Keratinocyte (primary cell): ENCODE measurements around the gene KLHL20. TPM values are rescaled to one million over a fixed set of nuclear protein-coding genes. Genes with fewer than 3 reads are reported as not detected.
"Not testable (repeated sequence)": the region's sequence is repeated elsewhere in the genome, so short reads cannot be mapped to it uniquely, and the experiment has no call there.

ENCODE experiments used
- DNase-seq: peaks from one replicate; pipeline ENCODE4 v3.0.0-alpha.2; 2011; ENCODE audit warnings: low read depth, missing footprints, low spot score
- FAIRE-seq: peaks from 2 replicates; lab custom pipeline; 2011; peaks lifted over from hg19 to GRCh38; lab: Jason Lieb, UNC
- H2AFZ ChIP-seq: 2 replicates; pipeline ENCODE4 v1.6.0; 2012; ENCODE audit warnings: low read length, control low read depth, inconsistent platforms; ENCODE audit not compliant: control insufficient read depth
- H3K27ac ChIP-seq: 2 replicates; pipeline ENCODE4 v1.5.1; 2011; ENCODE audit warnings: low read length; ENCODE audit not compliant: control insufficient read depth, insufficient read depth
- H3K27me3 ChIP-seq: 3 replicates; pipeline ENCODE4 v1.6.0; 2011; ENCODE audit warnings: low read length; ENCODE audit not compliant: control insufficient read depth, insufficient read depth; ENCODE audit errors: extremely low read depth
- H3K36me3 ChIP-seq, 2 experiments: 2 replicates in 1 of 2; 3 replicates in 1 of 2; pipeline ENCODE4 v1.5.1; 2011; ENCODE audit warnings: low read length in 2 of 2, mild to moderate bottlenecking in 1 of 2; ENCODE audit not compliant: control insufficient read depth in 2 of 2, insufficient read depth in 2 of 2; ENCODE audit errors: extremely low read depth in 1 of 2
- H3K4me1 ChIP-seq: 3 replicates; pipeline ENCODE4 v1.5.1; 2011; ENCODE audit warnings: low read length; ENCODE audit not compliant: control insufficient read depth, insufficient read depth; ENCODE audit errors: extremely low read depth
- H3K4me2 ChIP-seq: 3 replicates; pipeline ENCODE4 v1.6.0; 2011; ENCODE audit warnings: low read depth, low read length; ENCODE audit not compliant: control insufficient read depth, insufficient read depth; ENCODE audit errors: extremely low read depth
- H3K4me3 ChIP-seq, 3 experiments: fragments of 200-600 bp in 1 of 3; sonication (generic) in 1 of 3; 2 replicates in 2 of 3; 3 replicates in 1 of 3; pipeline ENCODE4 v1.5.1; 2011 to 2016; ENCODE audit warnings: low read length in 3 of 3, mild to moderate bottlenecking in 3 of 3, control low read depth in 2 of 3, inconsistent platforms in 1 of 3, low read depth in 1 of 3, mixed read lengths in 1 of 3, mixed run types in 1 of 3, moderate library complexity in 1 of 3; ENCODE audit not compliant: control insufficient read depth in 2 of 3, insufficient read depth in 2 of 3; ENCODE audit errors: extremely low read depth in 1 of 3
- H3K79me2 ChIP-seq: 2 replicates; pipeline ENCODE4 v1.6.0; 2012; ENCODE audit warnings: low read length; ENCODE audit not compliant: control insufficient read depth, insufficient read depth
- H3K9ac ChIP-seq: 3 replicates; pipeline ENCODE4 v1.6.0; 2011; ENCODE audit warnings: low read length; ENCODE audit not compliant: control insufficient read depth, insufficient read depth; ENCODE audit errors: extremely low read depth
- H3K9me1 ChIP-seq: 3 replicates; pipeline ENCODE4 v1.6.0; 2011; ENCODE audit warnings: low read length; ENCODE audit not compliant: control insufficient read depth, insufficient read depth; ENCODE audit errors: extremely low read depth
- H3K9me3 ChIP-seq: 2 replicates; pipeline ENCODE4 v1.5.1; 2012; ENCODE audit warnings: low read depth, low read length; ENCODE audit not compliant: control insufficient read depth
- H4K20me1 ChIP-seq: 3 replicates; pipeline ENCODE4 v1.6.0; 2011; ENCODE audit warnings: low read length; ENCODE audit not compliant: control insufficient read depth, insufficient read depth; ENCODE audit errors: extremely low read depth
- CTCF ChIP-seq, 3 experiments: IDR thresholded peaks in 1 of 3; conservative IDR thresholded peaks in 1 of 3; optimal IDR thresholded peaks in 1 of 3; 2 replicates in 2 of 3; 3 replicates in 1 of 3; pipeline versions ENCODE3 to v1.5.1; 2011; ENCODE audit warnings: low read length in 3 of 3, mild to moderate bottlenecking in 3 of 3, moderate library complexity in 2 of 3, control low read depth in 1 of 3, inconsistent platforms in 1 of 3; ENCODE audit not compliant: insufficient read depth in 2 of 3; ENCODE audit errors: extremely low read depth in 1 of 3
- EZH2 ChIP-seq: IDR thresholded peaks from one replicate; pipeline ENCODE4 v1.6.1; 2012; ENCODE audit warnings: inconsistent platforms, mild to moderate bottlenecking, low read length, moderate library complexity
- dilution Hi-C: fragments of 300-500 bp; cut with MboI; formaldehyde crosslinking; loops from one replicate; pipeline ENCODE4 v1.7.0; 2020; ENCODE audit warnings: low sequenced_read_pairs; ENCODE audit not compliant: extremely low pct_ligation_motif_present
- polyA plus RNA-seq, 5 experiments: library from polyadenylated mRNA; depleted of rRNA in 3 of 5; stranded (reverse) in 3 of 5; stranded (forward) in 1 of 5; unstranded in 1 of 5; fragments of >200 nt; gene quantifications; 1 replicate in 1 of 5; 2 replicates in 3 of 5; 3 replicates in 1 of 5; pipeline versions ENCODE4 v1.2.1 to v1.2.3, GENCODE V29; 2011 to 2012; ENCODE audit warnings: missing spikeins in 2 of 5, low read depth in 1 of 5, low replicate concordance in 1 of 5

The KLHL20 gene
- polyA plus RNA-seq, 1 donor (not counting 4 experiments of a cell fraction or from before 2014, with no cell fraction given), result 17.4 TPM

- dilution Hi-C loops, result no loop called here
- Histone ChIP-seq H3K9me3 (no peaks in the 10 kb centered on the region), H3K27me3 (no peaks in the 10 kb centered on the region), H3K36me3 (no peaks in the 10 kb centered on the region), H3K9me1 (no peaks in the 10 kb centered on the region), H3K4me2 (no peak overlapping the region), H2AFZ (no peak overlapping the region), H3K4me3 (no peak overlapping the region), H3K4me1 (no peaks in the 10 kb centered on the region), H3K9ac (no peak overlapping the region), H3K27ac (no peak overlapping the region), H3K79me2 (no peaks in the 10 kb centered on the region), H4K20me1 (no peaks in the 10 kb centered on the region)
- TF ChIP-seq CTCF (optimal IDR thresholded peaks at IDR 0.05 in 1 of 3, IDR thresholded peaks at IDR 0.05 in 1 of 3, conservative IDR thresholded peaks at IDR 0.05 in 1 of 3; ENCODE audit: extremely low read depth in 1 of 3, insufficient read depth in 2 of 3, low read length in 3 of 3) (no peak), EZH2 (no peak)
- DNase-seq, result no peak
- no peak for FAIRE-seq
Measured at GRCh38 chr1:173688300-173688699, 26.5 kb upstream of the KLHL20 start.

- no peak overlapping the region for H3K4me2 ChIP-seq
Measured at GRCh38 chr1:173693238-173693637, 21.5 kb upstream of the KLHL20 start.

GRCh38 chr1:173701299-173701698 is 13.5 kb upstream of the KLHL20 start:
- H4K20me1 ChIP-seq, H3K79me2 ChIP-seq, H3K27ac ChIP-seq, H3K4me3 ChIP-seq, FAIRE-seq, H3K9me3 ChIP-seq, H3K9ac ChIP-seq, H2AFZ ChIP-seq, H3K4me2 ChIP-seq, H3K27me3 ChIP-seq, H3K4me1 ChIP-seq, DNase-seq, H3K9me1 ChIP-seq, H3K36me3 ChIP-seq, dilution Hi-C loops: not testable (repeated sequence)

More at GRCh38 chr1:173693238-173693637, 21.5 kb upstream of the KLHL20 start:
- Histone ChIP-seq H3K27ac (no peak overlapping the region), H3K9me3 (no peaks in the 10 kb centered on the region), H3K36me3 (no peaks in the 10 kb centered on the region), H2AFZ (no peak overlapping the region), H3K27me3 (no peaks in the 10 kb centered on the region), H3K9ac (no peak overlapping the region), H3K4me3 (no peak overlapping the region), H3K9me1 (no peaks in the 10 kb centered on the region), H4K20me1 (no peaks in the 10 kb centered on the region), H3K79me2 (no peaks in the 10 kb centered on the region), H3K4me1 (no peaks in the 10 kb centered on the region)
- dilution Hi-C loops, result no loop called here
- no peak for DNase-seq
- FAIRE-seq, result no peak
- TF ChIP-seq EZH2, result no peak
